ENCODE measurements around the gene CERS6. TPM values are rescaled to one million over a fixed set of nuclear protein-coding genes. Genes with fewer than 3 reads are reported as not detected.

Gene CERS6
- total RNA-seq, 1 experiment from 2014 or later: 45.9 TPM

- no peak for DNase-seq
- no peak overlapping the region for H3K4me3 Mint-ChIP-seq (ENCODE audit: low read depth, unreplicated experiment)
- intact Hi-C loops (cut with micrococcal nuclease; ENCODE audit: unreplicated experiment): no loop called here
- H3K36me3 Mint-ChIP-seq (ENCODE audit: insufficient read depth, unreplicated experiment): peaks cover 4% of the 10 kb centered on the region
- CTCF ChIA-PET: no interaction called here
- no peak overlapping the region for H3K27ac Mint-ChIP-seq (ENCODE audit: unreplicated experiment)
- no peak for TF ChIP-seq CTCF (IDR thresholded peaks at IDR 0.05; ENCODE audit: unreplicated experiment)
- no TSS peak for BruUV-seq (replicated peaks)
- no peaks in the 10 kb centered on the region for H3K9me3 Mint-ChIP-seq (ENCODE audit: low read depth, unreplicated experiment)
- no peaks in the 10 kb centered on the region for H3K27me3 Mint-ChIP-seq (ENCODE audit: unreplicated experiment)
- no peaks in the 10 kb centered on the region for H3K4me1 Mint-ChIP-seq (ENCODE audit: low read depth, unreplicated experiment)
Observed at GRCh38 chr2:168726375-168726774, 270.3 kb downstream of the CERS6 start.

GRCh38 chr2:168727904-168728470 lies 271.9 kb downstream of the CERS6 start:
- peaks cover 4% of the 10 kb centered on the region for H3K36me3 Mint-ChIP-seq (ENCODE audit: insufficient read depth, unreplicated experiment)
- no peak overlapping the region for H3K27ac Mint-ChIP-seq (ENCODE audit: unreplicated experiment)
- no peak overlapping the region for H3K4me3 Mint-ChIP-seq (ENCODE audit: low read depth, unreplicated experiment)
- TF ChIP-seq CTCF (IDR thresholded peaks at IDR 0.05; ENCODE audit: unreplicated experiment): no peak
- DNase-seq: no peak
- BruUV-seq (replicated peaks): no TSS peak
- H3K27me3 Mint-ChIP-seq (ENCODE audit: unreplicated experiment): no peaks in the 10 kb centered on the region
- CTCF ChIA-PET: no interaction called here
- no peaks in the 10 kb centered on the region for H3K4me1 Mint-ChIP-seq (ENCODE audit: low read depth, unreplicated experiment)
- intact Hi-C loops (cut with micrococcal nuclease; ENCODE audit: unreplicated experiment): no loop called here
- H3K9me3 Mint-ChIP-seq (ENCODE audit: low read depth, unreplicated experiment): no peaks in the 10 kb centered on the region

- CTCF ChIA-PET: interaction anchor here (0.6 kb wide), 1 partner anchor 58 kb away, joined by 6 read pairs; no protein-coding TSS in a partner anchor
- intact Hi-C loops (cut with micrococcal nuclease; ENCODE audit: unreplicated experiment): no loop called here
- no TSS peak for BruUV-seq (replicated peaks)
- Mint-ChIP-seq H3K27me3 (ENCODE audit: unreplicated experiment) (no peaks in the 10 kb centered on the region), H3K27ac (ENCODE audit: unreplicated experiment) (no peak overlapping the region), H3K4me3 (ENCODE audit: low read depth, unreplicated experiment) (no peak overlapping the region), H3K4me1 (ENCODE audit: low read depth, unreplicated experiment) (no peaks in the 10 kb centered on the region), H3K9me3 (ENCODE audit: low read depth, unreplicated experiment) (no peaks in the 10 kb centered on the region), H3K36me3 (ENCODE audit: insufficient read depth, unreplicated experiment) (peaks cover 4% of the 10 kb centered on the region)
- no peak for DNase-seq
- TF ChIP-seq CTCF (IDR thresholded peaks at IDR 0.05; ENCODE audit: unreplicated experiment): no peak
Observed at GRCh38 chr2:168729455-168729854, 273.4 kb downstream of the CERS6 start.

- intact Hi-C loops (cut with micrococcal nuclease; ENCODE audit: unreplicated experiment): no loop called here
- no peaks in the 10 kb centered on the region for H3K4me1 Mint-ChIP-seq (ENCODE audit: low read depth, unreplicated experiment)
- BruUV-seq (replicated peaks): no TSS peak
- CTCF ChIA-PET: interaction anchor here (0.6 kb wide), 1 partner anchor 150 kb away, joined by 3 read pairs; no protein-coding TSS in a partner anchor
- DNase-seq: no peak
- H3K27me3 Mint-ChIP-seq (ENCODE audit: unreplicated experiment): no peaks in the 10 kb centered on the region
- H3K9me3 Mint-ChIP-seq (ENCODE audit: low read depth, unreplicated experiment): no peaks in the 10 kb centered on the region
- no peak for TF ChIP-seq CTCF (IDR thresholded peaks at IDR 0.05; ENCODE audit: unreplicated experiment)
- no peaks in the 10 kb centered on the region for H3K36me3 Mint-ChIP-seq (ENCODE audit: insufficient read depth, unreplicated experiment)
- no peak overlapping the region for H3K27ac Mint-ChIP-seq (ENCODE audit: unreplicated experiment)
- H3K4me3 Mint-ChIP-seq (ENCODE audit: low read depth, unreplicated experiment): no peak overlapping the region
Observed at GRCh38 chr2:168730344-168730743, 274.3 kb downstream of the CERS6 start.
